Ishikawa (cell line): ENCODE results near the gene DNAI4.

Experiments used
- RAD21 ChIP-seq: IDR thresholded peaks from 2 replicates; pipeline ENCODE4 v1.6.1; 2012; ENCODE audit warnings: low read depth
- YY1 ChIP-seq: IDR thresholded peaks from 2 replicates; pipeline ENCODE4 v1.6.1; 2012; ENCODE audit warnings: low read depth

Gene DNAI4

GRCh38 chr1:66764994-66765578, 159.6 kb downstream of the DNAI4 start:
- peak; percentile 82 for TF ChIP-seq RAD21
- no peak for TF ChIP-seq YY1
